Activated CD4-positive, alpha-beta T cell treated with anti-CD3 and anti-CD28 coated beads, Interleukin-2, amount 10 ng/mL, durations not matched to agents 7 days and 5 days (primary cell): ENCODE data around the gene CYP4F12. TPM values are rescaled to one million over a fixed set of nuclear protein-coding genes. Genes with fewer than 3 reads are reported as not detected.
"Not testable (repeated sequence)": the region's sequence is repeated elsewhere in the genome, so short reads cannot be mapped to it uniquely, and the experiment has no call there.

ENCODE experiments used
- CTCF ChIA-PET: fragments of 350-600 bp; sonication (Branson Sonifier 250); formaldehyde crosslinking; loops from one replicate; lab custom pipeline; 2021; ENCODE audit warnings: antibody characterized with exemption; lab: Charles Lee
- POLR2A ChIA-PET: fragments of 350-600 bp; sonication (Branson Sonifier 250); formaldehyde crosslinking; loops from one replicate; lab custom pipeline; 2021; ENCODE audit warnings: antibody characterized with exemption; lab: Charles Lee
- DNase-seq: peaks from one replicate; pipeline ENCODE4 v3.0.0-alpha.2; 2020
- H3K27ac Mint-ChIP-seq: one replicate; pipeline ENCODE4 v1.8.0; 2021; ENCODE audit warnings: mild to moderate bottlenecking, moderate library complexity, mixed read lengths
- H3K27me3 Mint-ChIP-seq: one replicate; pipeline ENCODE4 v1.8.0; 2021; ENCODE audit warnings: mixed read lengths
- H3K36me3 Mint-ChIP-seq: one replicate; pipeline ENCODE4 v1.8.0; 2021; ENCODE audit warnings: low read depth, mixed read lengths
- H3K4me1 Mint-ChIP-seq: one replicate; pipeline ENCODE4 v1.8.0; 2021; ENCODE audit warnings: mixed read lengths
- H3K4me3 Mint-ChIP-seq: one replicate; pipeline ENCODE4 v1.8.0; 2021; ENCODE audit warnings: mild to moderate bottlenecking, moderate library complexity, mixed read lengths
- H3K9me3 Mint-ChIP-seq: one replicate; pipeline ENCODE4 v1.8.0; 2021; ENCODE audit warnings: mixed read lengths
- total RNA-seq, 2 experiments: library from RNA; stranded (reverse); gene quantifications; one replicate each; pipeline ENCODE4 v1.2.3, GENCODE V29; 2021

Gene CYP4F12
- total RNA-seq, 2 experiments from 2014 or later = 0.10 TPM; not detected in 1

DNA sequence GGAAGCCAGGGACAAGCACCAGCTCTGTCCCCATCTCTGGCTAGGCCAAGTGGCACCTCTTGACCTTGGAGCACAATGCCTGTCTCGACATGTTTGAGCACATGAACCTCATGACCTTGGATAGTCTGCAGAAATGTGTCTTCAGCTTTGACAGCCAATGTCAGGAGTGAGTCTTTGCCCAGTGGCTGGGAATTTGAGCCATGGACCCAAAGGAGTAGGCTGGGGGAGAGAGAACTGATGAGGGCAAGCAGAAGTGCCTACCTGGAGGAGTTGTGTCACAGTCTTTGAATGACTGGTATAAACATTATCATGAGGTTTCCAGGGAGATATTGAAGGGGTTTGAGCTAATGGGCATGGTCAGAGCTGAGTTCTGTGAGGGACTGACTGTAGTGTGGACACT is 6.7 kb upstream of the CYP4F12 start:
- ChIA-PET CTCF (interaction anchor here (0.5 kb wide), 1 partner anchor 198 kb away, joined by 3 read pairs; no protein-coding TSS in a partner anchor), POLR2A (no interaction called here)
- H3K27me3 Mint-ChIP-seq = peaks cover 9% of the 10 kb centered on the region
- no peak for DNase-seq
- H3K9me3 Mint-ChIP-seq = no peaks in the 10 kb centered on the region
- H3K27ac Mint-ChIP-seq = no peak overlapping the region
- H3K4me3 Mint-ChIP-seq = no peak overlapping the region
- H3K4me1 Mint-ChIP-seq = no peaks in the 10 kb centered on the region
- no peaks in the 10 kb centered on the region for H3K36me3 Mint-ChIP-seq

- Mint-ChIP-seq H3K36me3 (no peaks in the 10 kb centered on the region), H3K27ac (no peak overlapping the region), H3K4me3 (no peak overlapping the region), H3K4me1 (no peaks in the 10 kb centered on the region), H3K9me3 (no peaks in the 10 kb centered on the region), H3K27me3 (peaks cover 9% of the 10 kb centered on the region)
- DNase-seq = no peak
- ChIA-PET POLR2A (no interaction called here), CTCF (no interaction called here)
Observed at GRCh38 chr19:15666883-15667282, 6.0 kb upstream of the CYP4F12 start.

DNA sequence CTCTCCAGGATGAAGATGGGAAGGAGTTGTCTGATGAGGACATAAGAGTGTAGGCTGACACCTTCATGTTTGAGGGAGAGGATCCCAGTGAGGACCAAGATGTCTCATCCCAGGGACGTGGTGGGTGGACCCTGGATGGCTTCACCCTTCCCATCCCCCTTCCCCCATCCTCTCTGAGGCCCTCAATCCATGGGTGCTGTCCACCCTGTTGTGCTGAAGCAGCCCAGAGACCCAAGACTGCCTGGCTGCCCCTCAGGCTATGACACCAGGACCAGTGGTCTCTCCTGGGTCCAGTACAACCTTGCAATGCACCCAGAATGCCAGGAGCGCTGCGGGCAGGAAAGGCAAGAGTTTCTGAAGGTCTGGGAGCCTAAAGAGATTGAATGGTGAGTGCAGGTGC is 3.4 kb upstream of the CYP4F12 start:
- DNase-seq = no peak
- ChIA-PET POLR2A (no interaction called here), CTCF (interaction anchor here (0.5 kb wide), 1 partner anchor 23 kb away, joined by 3 read pairs; no protein-coding TSS in a partner anchor)
- no peak overlapping the region for H3K27ac Mint-ChIP-seq
- H3K27me3 Mint-ChIP-seq = peaks cover 2% of the 10 kb centered on the region
- no peaks in the 10 kb centered on the region for H3K36me3 Mint-ChIP-seq
- no peaks in the 10 kb centered on the region for H3K4me1 Mint-ChIP-seq
- H3K9me3 Mint-ChIP-seq = no peaks in the 10 kb centered on the region
- no peak overlapping the region for H3K4me3 Mint-ChIP-seq

- ChIA-PET CTCF (interaction anchor here (0.5 kb wide), 1 partner anchor 22 kb away, joined by 3 read pairs; no protein-coding TSS in a partner anchor), POLR2A (no interaction called here)
- Mint-ChIP-seq H3K4me3 (no peak overlapping the region), H3K27me3 (peaks cover under 1% of the 10 kb centered on the region), H3K4me1 (no peaks in the 10 kb centered on the region), H3K36me3 (no peaks in the 10 kb centered on the region), H3K9me3 (no peaks in the 10 kb centered on the region), H3K27ac (no peak overlapping the region)
- no peak for DNase-seq
Observed at GRCh38 chr19:15669891-15670290, 3.0 kb upstream of the CYP4F12 start.

DNA sequence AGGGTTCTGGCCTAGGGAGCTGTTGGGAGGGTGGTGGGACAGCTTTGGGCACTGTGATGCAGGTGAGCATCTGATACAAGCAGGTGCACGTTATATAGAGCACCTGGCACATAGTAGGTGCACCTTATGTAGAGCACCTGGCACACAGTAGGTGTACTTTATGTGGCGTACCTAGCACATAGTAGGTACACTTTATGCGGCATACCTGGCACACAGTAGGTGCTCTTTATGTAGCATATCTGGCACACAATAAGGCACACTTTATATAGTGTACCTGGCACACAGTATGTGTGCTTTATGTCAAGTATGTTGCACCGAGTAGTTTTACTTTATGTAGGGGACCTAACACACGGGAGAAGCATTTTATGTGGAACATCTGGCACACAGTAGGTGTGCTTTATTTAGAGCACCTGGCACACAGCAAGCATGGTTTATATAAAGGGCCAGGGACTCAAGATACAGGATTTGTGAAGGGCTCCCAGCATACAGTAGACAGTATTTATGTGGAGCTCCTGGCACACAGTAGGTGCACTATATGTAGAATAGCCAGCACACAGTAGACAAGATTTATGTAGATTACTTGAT is 1.6 kb upstream of the CYP4F12 start:
- ChIA-PET CTCF (no interaction called here), POLR2A (no interaction called here)
- H3K4me1 Mint-ChIP-seq = no peaks in the 10 kb centered on the region
- no peaks in the 10 kb centered on the region for H3K36me3 Mint-ChIP-seq
- H3K27me3 Mint-ChIP-seq = no peaks in the 10 kb centered on the region
- H3K9me3 Mint-ChIP-seq = no peaks in the 10 kb centered on the region
- H3K4me3 Mint-ChIP-seq = no peak overlapping the region
- DNase-seq = no peak
- no peak overlapping the region for H3K27ac Mint-ChIP-seq

- Mint-ChIP-seq H3K36me3 (no peaks in the 10 kb centered on the region), H3K27ac (no peak overlapping the region), H3K9me3 (no peaks in the 10 kb centered on the region), H3K27me3 (no peaks in the 10 kb centered on the region), H3K4me1 (no peaks in the 10 kb centered on the region), H3K4me3 (no peak overlapping the region)
- CTCF ChIA-PET = no interaction called here
- POLR2A ChIA-PET = no interaction called here
- no peak for DNase-seq
Observed at GRCh38 chr19:15671891-15672579, 852 bp upstream of the CYP4F12 start.

GRCh38 chr19:15673176-15673654 is 328 bp downstream of the CYP4F12 start:
- ChIA-PET POLR2A (no interaction called here), CTCF (no interaction called here)
- Mint-ChIP-seq H3K27me3 (no peaks in the 10 kb centered on the region), H3K4me3 (no peak overlapping the region), H3K9me3 (peaks cover 4% of the 10 kb centered on the region), H3K4me1 (no peaks in the 10 kb centered on the region), H3K36me3 (no peaks in the 10 kb centered on the region), H3K27ac (no peak overlapping the region)
- no peak for DNase-seq

DNA sequence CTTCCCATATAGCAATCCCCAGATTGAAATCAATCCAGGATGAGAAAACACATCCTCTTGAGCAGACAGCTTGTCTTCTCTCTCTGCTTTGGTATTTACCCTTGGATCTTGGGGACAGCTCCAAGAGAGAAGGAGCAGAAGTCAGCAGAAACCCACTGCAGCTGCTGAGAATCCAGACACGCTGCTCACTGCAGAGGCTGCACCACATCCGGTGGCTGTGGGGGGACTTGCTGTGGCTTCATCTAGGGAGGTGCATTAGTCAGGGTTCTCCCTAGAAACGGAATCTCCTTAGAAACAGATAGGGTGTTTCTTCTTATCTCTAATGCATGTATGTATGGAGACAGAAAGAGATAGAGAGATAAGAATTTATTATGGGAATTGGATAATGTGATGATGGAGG is 2.7 kb downstream of the CYP4F12 start:
- H3K4me3 Mint-ChIP-seq = no peak overlapping the region
- H3K27ac Mint-ChIP-seq = no peak overlapping the region
- H3K27me3 Mint-ChIP-seq = no peaks in the 10 kb centered on the region
- POLR2A ChIA-PET = no interaction called here
- DNase-seq = no peak
- no peaks in the 10 kb centered on the region for H3K36me3 Mint-ChIP-seq
- CTCF ChIA-PET = no interaction called here
- H3K9me3 Mint-ChIP-seq = peaks cover 4% of the 10 kb centered on the region
- no peaks in the 10 kb centered on the region for H3K4me1 Mint-ChIP-seq

- Mint-ChIP-seq H3K27me3 (no peaks in the 10 kb centered on the region), H3K36me3 (no peaks in the 10 kb centered on the region), H3K4me1 (no peaks in the 10 kb centered on the region), H3K27ac (no peak overlapping the region), H3K9me3 (peaks cover 4% of the 10 kb centered on the region), H3K4me3 (no peak overlapping the region)
- ChIA-PET CTCF (no interaction called here), POLR2A (no interaction called here)
- DNase-seq = no peak
Observed at GRCh38 chr19:15679089-15679488, 6.2 kb downstream of the CYP4F12 start.

- H3K27me3 Mint-ChIP-seq, CTCF ChIA-PET, H3K9me3 Mint-ChIP-seq, H3K4me1 Mint-ChIP-seq, DNase-seq, H3K36me3 Mint-ChIP-seq, POLR2A ChIA-PET, H3K27ac Mint-ChIP-seq, H3K4me3 Mint-ChIP-seq: not testable (repeated sequence)
Observed at GRCh38 chr19:15679865-15680264, 7.0 kb downstream of the CYP4F12 start.

GRCh38 chr19:15680478-15681322 is 7.8 kb downstream of the CYP4F12 start:
- Mint-ChIP-seq H3K9me3 (peaks cover 4% of the 10 kb centered on the region), H3K4me1 (no peaks in the 10 kb centered on the region), H3K27me3 (no peaks in the 10 kb centered on the region), H3K27ac (no peak overlapping the region), H3K4me3 (no peak overlapping the region), H3K36me3 (no peaks in the 10 kb centered on the region)
- no peak for DNase-seq
- ChIA-PET POLR2A (no interaction called here), CTCF (no interaction called here)

- no peaks in the 10 kb centered on the region for H3K36me3 Mint-ChIP-seq
- H3K27me3 Mint-ChIP-seq = peaks cover 3% of the 10 kb centered on the region
- H3K4me1 Mint-ChIP-seq = no peaks in the 10 kb centered on the region
- no peaks in the 10 kb centered on the region for H3K9me3 Mint-ChIP-seq
- ChIA-PET POLR2A (no interaction called here), CTCF (interaction anchor here (0.6 kb wide), 1 partner anchor 362 kb away, joined by 3 read pairs; no protein-coding TSS in a partner anchor)
- DNase-seq = no peak
- no peak overlapping the region for H3K27ac Mint-ChIP-seq
- H3K4me3 Mint-ChIP-seq = no peak overlapping the region
Observed at GRCh38 chr19:15683411-15683810, 10.5 kb downstream of the CYP4F12 start.

- Mint-ChIP-seq H3K4me1 (no peaks in the 10 kb centered on the region), H3K4me3 (no peak overlapping the region), H3K36me3 (no peaks in the 10 kb centered on the region), H3K9me3 (no peaks in the 10 kb centered on the region), H3K27me3 (peaks cover 7% of the 10 kb centered on the region), H3K27ac (no peak overlapping the region)
- ChIA-PET POLR2A (no interaction called here), CTCF (no interaction called here)
- DNase-seq = peak; percentile 22
Observed at GRCh38 chr19:15684828-15685227, 11.9 kb downstream of the CYP4F12 start.
